ENCODE measurements around the gene PABPN1L.

Gene PABPN1L, protein sequence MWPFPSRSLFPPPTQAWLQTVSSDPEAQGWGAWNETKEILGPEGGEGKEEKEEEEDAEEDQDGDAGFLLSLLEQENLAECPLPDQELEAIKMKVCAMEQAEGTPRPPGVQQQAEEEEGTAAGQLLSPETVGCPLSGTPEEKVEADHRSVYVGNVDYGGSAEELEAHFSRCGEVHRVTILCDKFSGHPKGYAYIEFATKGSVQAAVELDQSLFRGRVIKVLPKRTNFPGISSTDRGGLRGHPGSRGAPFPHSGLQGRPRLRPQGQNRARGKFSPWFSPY

GRCh38 chr16:88866151-88866920 lies at the start of gene PABPN1L:
PABPN1L (minus strand) TSS chr16:88866660; CDS start chr16:88866606, 54 bp downstream.
- no peak for DNase-seq (ENCODE audit: low read depth in 2 of 2)

- no peak for DNase-seq (ENCODE audit: low read depth in 2 of 2)
Measured at GRCh38 chr16:88915639-88916327, 49.3 kb upstream of the PABPN1L start.

- no peak for DNase-seq (ENCODE audit: low read depth in 2 of 2)
Measured at GRCh38 chr16:88914750-88915368, 48.4 kb upstream of the PABPN1L start.

GRCh38 chr16:88913870-88914269 lies 47.4 kb upstream of the PABPN1L start:
- DNase-seq (ENCODE audit: low read depth in 2 of 2) = no peak

DNA sequence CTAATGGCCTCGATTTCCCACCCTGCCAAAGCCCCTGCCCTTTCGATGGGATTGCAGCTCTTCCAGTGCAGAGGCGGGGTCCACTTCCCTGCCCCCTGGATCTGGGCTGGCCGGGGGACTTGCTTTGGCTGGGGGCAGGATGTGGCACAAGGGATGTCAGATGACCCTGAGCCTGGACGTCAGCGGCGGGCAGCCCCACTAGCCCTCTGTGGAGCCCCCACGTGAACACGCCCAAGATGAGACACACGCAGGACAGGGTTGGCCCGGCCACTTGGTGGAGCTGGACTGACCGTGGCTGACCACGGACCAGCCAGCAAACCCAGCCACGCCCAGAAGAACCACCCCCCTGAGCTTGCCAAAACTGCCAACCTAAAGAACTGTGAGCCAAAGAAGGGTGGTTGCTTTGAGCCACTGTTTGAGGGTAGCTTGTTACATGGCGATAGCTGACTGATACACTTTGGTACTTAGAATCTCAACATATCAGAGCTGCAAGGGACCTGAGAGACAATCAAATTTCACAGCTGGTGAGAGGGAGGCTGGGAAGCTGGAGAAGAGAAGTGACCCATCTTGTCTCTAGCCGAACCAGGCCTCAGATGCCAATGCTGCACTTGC lies 46.6 kb upstream of the PABPN1L start:
- no peak for DNase-seq (ENCODE audit: low read depth in 2 of 2)

DNA sequence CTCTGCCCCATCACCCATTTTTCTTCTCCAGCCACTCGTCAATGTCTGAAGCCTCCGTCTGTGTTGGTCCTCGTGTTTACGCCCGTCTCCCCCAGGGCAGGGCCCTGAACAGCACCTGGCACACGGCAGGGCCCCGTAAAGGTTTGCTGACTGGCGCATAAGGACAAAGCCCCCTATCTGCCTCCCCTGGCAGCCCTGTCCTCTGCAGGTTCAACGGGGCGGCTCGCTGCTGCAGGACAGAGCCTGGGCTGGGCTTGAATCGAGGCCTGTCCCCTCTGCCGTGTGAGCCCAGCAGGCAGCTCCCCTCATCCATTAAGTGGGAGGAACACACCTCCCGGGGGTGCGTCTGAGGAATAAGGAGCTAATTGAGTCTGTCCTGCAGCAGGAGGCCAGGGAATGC lies 46.1 kb upstream of the PABPN1L start:
- no peak for DNase-seq (ENCODE audit: low read depth in 2 of 2)

DNA sequence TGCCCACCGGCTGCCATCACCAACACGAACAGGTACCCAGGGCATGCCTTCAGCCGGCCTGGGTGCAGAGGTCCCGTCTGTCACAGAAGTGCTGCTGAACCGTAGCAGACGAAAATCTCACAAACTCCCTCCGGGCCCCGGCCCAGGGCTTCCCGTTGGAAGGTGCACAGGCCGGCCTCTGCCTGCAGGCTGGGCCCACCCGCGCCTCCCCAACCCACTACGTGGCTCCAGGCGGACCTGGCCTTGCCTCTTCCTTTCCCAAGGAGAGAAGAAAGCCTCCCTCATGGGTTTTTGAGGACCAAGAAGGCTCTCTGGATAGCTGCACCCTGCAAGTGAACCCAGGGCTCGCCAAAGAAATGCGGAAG lies 45.5 kb upstream of the PABPN1L start:
- DNase-seq (ENCODE audit: low read depth in 2 of 2) = no peak

GRCh38 chr16:88911136-88911945 lies 44.9 kb upstream of the PABPN1L start:
- no peak for DNase-seq (ENCODE audit: low read depth in 2 of 2)

GRCh38 chr16:88910284-88911135 lies 44.0 kb upstream of the PABPN1L start:
- no peak for DNase-seq (ENCODE audit: low read depth in 2 of 2)

DNA sequence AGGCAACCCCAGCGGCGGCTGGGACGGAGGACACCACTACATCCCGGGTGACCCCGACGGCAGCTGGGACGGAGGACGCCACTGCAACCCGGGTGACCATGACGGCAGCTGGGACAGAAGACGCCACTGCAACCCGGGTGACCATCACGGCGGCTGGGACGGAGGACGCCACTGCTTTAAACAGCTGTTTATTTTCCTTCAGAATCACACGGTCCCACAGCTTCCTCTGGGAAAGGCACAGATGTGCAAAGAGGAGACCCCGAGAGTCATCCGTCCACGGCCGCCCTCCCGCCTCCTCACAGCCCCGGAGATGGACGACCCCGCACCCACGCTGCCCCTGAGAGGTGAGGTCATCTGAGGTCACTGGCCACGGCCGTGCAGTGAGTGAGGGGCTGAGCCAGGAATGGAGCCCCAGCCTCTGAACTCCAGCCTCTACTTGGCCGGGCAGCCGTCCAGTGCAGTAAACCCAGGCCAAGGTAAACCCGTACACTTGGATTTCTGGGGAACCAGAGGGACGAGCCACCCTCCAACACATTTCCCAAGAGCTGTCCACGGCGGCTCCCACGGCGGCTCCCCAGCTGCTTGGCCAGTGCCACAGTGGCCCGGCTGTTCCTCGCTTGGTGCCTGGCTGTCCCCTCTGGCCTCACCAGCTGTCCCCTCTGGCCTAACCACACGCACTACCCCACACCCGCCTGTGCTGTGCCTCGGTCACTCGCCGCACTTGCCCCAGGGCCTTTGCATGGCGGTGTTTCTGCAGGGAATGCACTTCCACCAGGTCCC lies 43.2 kb upstream of the PABPN1L start:
- DNase-seq (ENCODE audit: low read depth in 2 of 2) = no peak

DNA sequence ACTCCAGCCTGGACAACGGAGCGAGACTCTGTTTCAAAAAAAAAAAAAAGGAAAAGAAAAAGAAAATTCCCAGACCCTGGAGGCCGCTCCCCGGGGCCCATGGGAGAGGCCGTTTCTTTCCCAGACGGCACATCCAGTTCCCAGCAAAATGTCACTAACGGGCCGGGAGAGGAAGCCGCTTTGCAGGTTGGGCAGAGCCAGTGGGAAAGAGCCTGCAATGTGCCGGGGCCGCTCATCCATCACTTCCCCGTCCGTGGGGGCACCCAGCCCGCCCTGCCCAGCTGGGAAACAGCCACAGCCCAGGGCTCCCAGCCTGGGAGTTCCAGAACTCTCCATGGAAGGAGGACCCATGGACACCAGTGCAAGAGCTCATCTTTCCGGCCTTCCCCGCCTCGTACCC lies 41.8 kb upstream of the PABPN1L start:
- no peak for DNase-seq (ENCODE audit: low read depth in 2 of 2)

GRCh38 chr16:88907768-88908167 lies 41.3 kb upstream of the PABPN1L start:
- DNase-seq (ENCODE audit: low read depth in 2 of 2) = no peak

DNA sequence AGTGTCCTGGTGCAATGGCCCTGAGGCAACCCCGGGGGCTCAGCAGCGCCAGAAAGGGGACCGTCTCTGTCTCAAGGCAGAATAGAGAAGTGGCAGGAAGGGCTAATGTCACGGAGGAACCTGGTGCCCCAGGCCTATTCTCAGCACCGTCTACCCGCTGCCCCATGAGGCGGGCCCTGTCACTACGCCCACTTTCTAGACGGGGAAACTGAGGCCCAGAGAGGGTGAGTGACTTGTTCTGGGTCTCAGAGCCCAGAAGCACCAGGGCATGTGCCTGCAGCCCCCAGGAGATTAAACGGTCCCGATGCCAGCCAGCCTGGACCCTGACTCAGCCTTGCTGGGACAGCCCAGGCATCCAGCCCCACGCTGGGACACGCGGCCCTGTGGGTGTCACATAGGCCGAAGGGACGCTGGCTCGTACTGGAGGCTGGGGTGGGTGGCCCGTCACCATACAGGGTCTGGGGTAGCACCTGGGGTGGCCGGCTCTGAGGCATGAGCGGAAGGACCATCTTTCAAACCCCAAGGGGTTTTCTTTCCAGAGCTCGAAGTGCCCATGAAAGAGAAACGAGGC lies 40.2 kb upstream of the PABPN1L start:
- DNase-seq (ENCODE audit: low read depth in 2 of 2) = no peak

- no peak for DNase-seq (ENCODE audit: low read depth in 2 of 2)
Measured at GRCh38 chr16:88906020-88906419, 39.6 kb upstream of the PABPN1L start.

DNA sequence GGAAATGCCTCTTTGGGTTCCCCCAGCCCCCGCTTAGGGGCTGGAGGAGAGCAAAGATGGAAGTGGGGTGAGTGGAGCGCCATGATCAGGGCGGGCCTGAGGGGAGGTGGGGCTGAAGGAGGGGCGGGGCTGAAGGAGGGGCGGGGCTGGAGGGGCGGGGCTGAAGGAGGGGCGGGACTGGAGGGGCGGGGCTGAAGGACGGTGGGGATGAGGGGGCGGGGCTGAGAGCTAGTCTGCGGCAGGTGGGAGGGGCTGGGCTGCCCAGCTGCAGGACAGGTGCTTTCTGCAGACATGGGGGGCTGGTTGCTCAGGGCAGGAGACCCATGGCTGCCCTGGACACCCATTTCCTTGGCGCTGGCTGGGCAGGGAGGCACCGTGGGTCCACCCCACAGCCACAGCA lies 39.1 kb upstream of the PABPN1L start:
- DNase-seq (ENCODE audit: low read depth in 2 of 2) = no peak

DNA sequence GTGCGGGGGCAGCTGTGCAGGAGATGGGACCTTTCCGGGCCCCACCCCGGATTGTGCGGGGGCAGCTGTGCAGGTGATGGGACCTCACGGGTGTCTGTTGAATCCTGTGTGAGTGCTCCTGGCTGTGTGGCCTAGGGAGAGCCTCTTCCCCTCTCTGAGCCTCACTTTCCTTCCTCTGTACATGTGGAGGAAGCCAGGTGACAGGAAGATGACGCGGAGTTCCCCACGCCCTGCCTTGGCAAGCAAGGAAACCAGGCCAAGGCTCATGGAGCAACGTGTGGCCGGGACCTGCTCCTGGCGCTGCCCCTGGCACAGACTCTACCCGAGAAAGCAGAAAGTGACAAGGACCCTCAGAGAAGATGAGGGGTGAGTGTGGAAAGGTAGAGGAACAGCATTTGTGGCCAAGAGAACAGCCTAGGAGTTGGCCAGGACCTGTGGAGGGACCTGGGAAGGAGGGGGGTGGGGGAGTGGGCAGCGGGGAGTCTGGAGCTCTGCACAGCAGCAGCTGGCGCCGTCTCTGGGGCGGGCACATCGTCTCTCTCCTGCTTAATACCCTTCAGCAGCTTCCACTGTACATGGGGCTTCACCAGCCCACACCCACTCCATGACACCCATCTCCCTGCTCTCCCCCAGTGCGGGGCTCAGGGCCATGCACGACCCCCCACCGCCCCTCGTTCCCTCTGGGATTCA lies 38.4 kb upstream of the PABPN1L start:
- DNase-seq (ENCODE audit: low read depth in 2 of 2) = no peak

DNA sequence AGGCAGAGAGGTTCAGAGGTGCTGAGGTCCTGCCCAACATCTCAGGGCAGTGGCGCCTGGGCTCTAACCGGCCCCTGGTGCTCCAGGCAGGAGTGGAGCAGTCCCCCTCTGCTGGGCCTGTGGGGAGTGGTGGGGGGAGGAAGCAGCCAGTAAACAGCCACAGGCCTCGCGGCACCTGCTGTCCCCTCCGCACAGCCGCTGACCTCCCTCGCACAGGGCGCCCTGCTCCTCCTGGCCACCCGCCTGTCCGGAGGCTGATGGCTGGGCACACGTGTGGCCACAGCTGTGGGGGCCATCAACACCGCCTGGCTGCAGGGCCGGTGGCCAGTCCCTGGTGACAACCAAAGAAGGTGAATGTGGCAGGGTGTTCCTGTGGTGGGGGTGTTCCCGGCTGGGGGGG lies 36.8 kb upstream of the PABPN1L start:
- no peak for DNase-seq (ENCODE audit: low read depth in 2 of 2)

GRCh38 chr16:88902744-88903143 lies 36.3 kb upstream of the PABPN1L start:
- DNase-seq (ENCODE audit: low read depth in 2 of 2) = no peak
